ENCODE data around the gene MLIP. TPM values are rescaled to one million over a fixed set of nuclear protein-coding genes. Genes with fewer than 3 reads are reported as not detected.

The MLIP gene
- 1 to 10 TPM; 2.0 to 2.3 TPM for total RNA-seq
- polyA plus RNA-seq, result 1 to 10 TPM; 4.1 to 6.0 TPM

GRCh38 chr6:54111341-54112045 is at the start of gene MLIP:
MLIP (plus strand) TSS chr6:54111443; CDS start chr6:54111480, 37 bp downstream.
- Histone ChIP-seq H3K36me3 (ENCODE audit: control insufficient read depth in 4 of 4, insufficient read depth in 3 of 4, low read depth in 1 of 4, low read length in 3 of 4) (no peaks in the 10 kb centered on the region), H3K4me1 (ENCODE audit: control insufficient read depth in 4 of 4, insufficient read depth in 4 of 4, low read length in 3 of 4) (no peaks in the 10 kb centered on the region), H3K9ac (ENCODE audit: low read depth in 1 of 2, low read length in 2 of 2) (no peak within 1 kb of the TSS), H3K27ac (ENCODE audit: low read depth in 1 of 2, low read length in 2 of 2) (no peak within 1 kb of the TSS), H3K27me3 (ENCODE audit: control insufficient read depth in 4 of 4, insufficient read depth in 4 of 4, low read length in 3 of 4) (no peaks in the 10 kb centered on the region), H3K9me3 (ENCODE audit: control insufficient read depth in 4 of 4, low read length in 3 of 4) (no peaks in the 10 kb centered on the region), H3K4me3 (ENCODE audit: low read depth in 1 of 3, low read length in 3 of 3) (no peak within 1 kb of the TSS)
- no peak for DNase-seq (ENCODE audit: low spot score)
- TF ChIP-seq ATF3 (IDR thresholded peaks at IDR 0.05) (no peak), SP1 (IDR thresholded peaks at IDR 0.05) (no peak), EGR1 (IDR thresholded peaks at IDR 0.05; ENCODE audit: low read depth in 2 of 2) (no peak), FOXA2 (IDR thresholded peaks at IDR 0.05) (no peak), HNF4G (IDR thresholded peaks at IDR 0.05) (no peak), JUND (IDR thresholded peaks at IDR 0.05) (no peak), GABPA (IDR thresholded peaks at IDR 0.05 in 1 of 2, conservative IDR thresholded peaks at IDR 0.05 in 1 of 2) (no peak), ZBTB33 (IDR thresholded peaks at IDR 0.05) (no peak), NR2F2 (IDR thresholded peaks at IDR 0.05) (no peak), TAF1 (conservative IDR thresholded peaks at IDR 0.05) (no peak), CTCF (IDR thresholded peaks at IDR 0.05; ENCODE audit: low read depth, low read length, missing input control) (no peak), YY1 (IDR thresholded peaks at IDR 0.05) (no peak)
- WGBS, result 77% methylated on average over 10 of the region's 10 CpGs

- H3K36me3 ChIP-seq (ENCODE audit: control insufficient read depth in 4 of 4, insufficient read depth in 3 of 4, low read depth in 1 of 4, low read length in 3 of 4), result no peaks in the 10 kb centered on the region
- H3K27me3 ChIP-seq (ENCODE audit: control insufficient read depth in 4 of 4, insufficient read depth in 4 of 4, low read length in 3 of 4), result no peaks in the 10 kb centered on the region
- 71% methylated on average over 3 of the region's 3 CpGs for WGBS
- peak overlapping the region; percentile 49 to 61 (median 53) for H3K4me3 ChIP-seq (ENCODE audit: low read depth in 1 of 3, low read length in 3 of 3)
- DNase-seq (ENCODE audit: low spot score), result no peak
- peak overlapping the region in 1 of 2 donors; percentile 48 for H3K27ac ChIP-seq (ENCODE audit: low read depth in 1 of 2, low read length in 2 of 2)
- no peaks in the 10 kb centered on the region for H3K9me3 ChIP-seq (ENCODE audit: control insufficient read depth in 4 of 4, low read length in 3 of 4)
- TF ChIP-seq CTCF (IDR thresholded peaks at IDR 0.05; ENCODE audit: low read depth, low read length, missing input control), result no peak
- no peak for TF ChIP-seq HNF4G (IDR thresholded peaks at IDR 0.05)
- peak; percentile 1 for TF ChIP-seq YY1 (IDR thresholded peaks at IDR 0.05)
- no peak for TF ChIP-seq NR2F2 (IDR thresholded peaks at IDR 0.05)
- peaks cover 0 to 22% (median 14%) of the 10 kb centered on the region in 4 donors for H3K4me1 ChIP-seq (ENCODE audit: control insufficient read depth in 4 of 4, insufficient read depth in 4 of 4, low read length in 3 of 4)
- peak overlapping the region in 1 of 2 donors; percentile 42 for H3K9ac ChIP-seq (ENCODE audit: low read depth in 1 of 2, low read length in 2 of 2)
Measured at GRCh38 chr6:54063228-54063539, 48.1 kb upstream of the MLIP start.
